HG03196 (cell line): ENCODE results near the gene VDAC1.

Experiments
- ATAC-seq: cut with Tn5 transposase; IDR thresholded peaks from one replicate; pipeline ENCODE4 v1.9.1; 2021; ENCODE audit not compliant: unreplicated experiment

VDAC1 gene

GRCh38 chr5:133927300-133928180 lies 77.2 kb downstream of the VDAC1 start:
- ATAC-seq = no peak

DNA sequence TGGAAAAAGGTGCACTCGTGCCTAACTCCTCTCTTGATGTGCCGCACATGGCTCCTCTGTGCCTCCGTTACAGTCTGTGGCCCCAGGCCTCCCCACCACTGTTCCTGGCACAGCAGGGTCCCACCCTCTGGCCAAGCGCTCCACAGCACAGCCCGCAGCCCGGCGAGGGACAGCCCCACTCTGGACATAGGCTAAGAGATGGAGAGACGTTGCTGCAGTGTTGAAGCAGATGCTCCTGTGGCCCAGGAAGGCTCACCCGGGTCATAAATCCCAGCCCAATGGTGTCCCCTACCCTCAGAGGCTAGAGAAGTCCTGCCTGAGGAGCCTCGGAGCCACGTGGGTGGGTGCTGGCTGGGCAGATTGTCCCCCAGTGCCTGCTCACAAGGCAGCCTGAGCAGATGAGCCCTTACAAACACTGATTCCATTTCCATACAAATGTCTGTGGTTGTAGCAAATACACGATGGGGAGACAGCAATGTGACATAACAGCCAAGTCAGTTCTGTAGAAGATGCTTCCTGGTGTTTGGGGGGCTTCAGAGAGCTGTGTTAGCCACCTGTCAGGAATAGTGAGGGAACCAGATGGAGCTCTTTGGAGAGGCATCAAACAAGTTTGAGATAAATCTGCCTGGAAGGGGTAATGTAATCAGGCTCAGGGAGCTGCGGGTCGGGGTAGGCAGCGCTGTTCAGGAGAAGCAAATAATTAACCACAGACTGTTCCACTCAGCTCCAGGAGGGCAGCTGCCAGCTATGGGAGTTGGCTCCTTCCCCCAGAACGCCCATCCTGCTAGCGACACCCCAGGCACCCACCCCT lies 78.1 kb downstream of the VDAC1 start:
- no peak for ATAC-seq

DNA sequence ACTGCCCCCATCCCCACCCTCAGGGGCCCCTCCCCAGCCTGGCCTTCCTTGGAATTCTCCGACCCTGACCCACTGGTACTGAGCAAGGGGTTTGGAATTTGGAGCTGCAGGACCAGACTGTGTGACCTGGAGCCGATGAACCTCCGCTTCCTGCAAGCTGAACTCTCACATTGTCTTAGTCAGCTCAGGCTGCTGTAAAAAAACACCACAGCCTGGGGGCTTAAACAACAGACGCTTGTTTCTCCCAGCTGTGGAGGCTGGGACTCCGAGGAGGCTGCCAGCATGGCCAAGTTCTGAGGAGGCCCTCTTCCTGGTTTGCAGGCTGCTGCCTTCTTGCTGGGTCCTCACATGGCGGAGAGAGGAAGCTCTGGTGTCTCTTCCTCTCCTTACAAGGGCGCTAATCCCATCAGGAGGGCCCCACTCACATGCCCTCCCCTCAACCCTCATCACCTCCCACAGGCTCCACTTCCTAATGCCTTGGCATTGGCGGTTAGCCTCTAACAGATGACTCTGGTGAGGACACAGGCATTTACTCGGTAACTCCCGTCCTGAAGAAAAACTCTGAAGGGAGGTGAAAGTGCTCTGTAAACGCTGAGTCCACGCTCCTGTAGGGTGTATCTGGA lies 78.8 kb downstream of the VDAC1 start:
- no peak for ATAC-seq

DNA sequence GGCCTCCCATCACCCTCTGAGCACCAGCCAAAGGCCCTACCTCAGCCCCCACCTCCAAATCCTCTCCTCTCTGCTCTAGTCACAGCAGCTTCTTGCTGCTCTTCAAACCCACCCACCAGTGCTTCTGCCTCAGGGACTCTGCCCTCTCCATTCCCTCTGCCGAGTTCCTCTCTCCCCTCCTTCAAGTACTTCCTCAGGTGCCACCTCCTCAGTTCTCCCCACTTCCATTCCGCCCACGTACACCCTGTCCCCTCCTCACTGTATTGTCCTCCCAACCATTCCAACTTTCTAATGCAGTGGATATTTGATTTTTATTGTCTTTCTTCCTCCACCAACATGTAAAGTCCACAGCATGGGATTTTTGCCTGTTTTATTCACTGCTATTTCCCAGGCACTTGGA lies 79.5 kb downstream of the VDAC1 start:
- ATAC-seq = no peak

- no peak for ATAC-seq
These were observed 80.4 kb downstream of the VDAC1 start for GRCh38 chr5:133924221-133924920.

DNA sequence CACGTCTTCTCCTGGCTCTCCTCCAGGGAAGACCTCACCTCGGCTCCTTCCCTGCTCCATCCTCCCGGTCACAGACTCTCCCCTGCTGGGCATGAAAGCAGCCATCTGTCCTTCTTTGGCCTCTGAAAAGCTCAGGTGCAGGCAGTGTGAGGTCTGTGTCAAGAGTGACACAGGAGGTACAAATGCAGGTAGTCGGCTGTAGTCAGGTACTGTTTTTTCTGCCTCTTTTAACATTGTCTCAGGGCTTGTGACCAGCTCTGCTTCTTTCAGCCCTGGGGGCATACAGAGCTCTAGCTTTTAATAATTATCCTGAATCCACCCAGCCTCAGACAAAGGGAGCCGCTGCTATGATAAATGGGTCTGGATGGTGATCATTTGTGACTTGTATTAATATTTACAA lies 82.8 kb downstream of the VDAC1 start:
- no peak for ATAC-seq
